ENCODE data around the gene PTPRM. TPM values are rescaled to one million over a fixed set of nuclear protein-coding genes. Genes with fewer than 3 reads are reported as not detected.

The PTPRM gene
- total RNA-seq, 1 donor: 84.7 TPM

- TF ChIP-seq CTCF (IDR thresholded peaks at IDR 0.05; ENCODE audit: extremely low read depth, low read depth, low read length): no peak
- H3K27me3 ChIP-seq (ENCODE audit: insufficient read depth, low read length): no peaks in the 10 kb centered on the region
Measured at GRCh38 chr18:8330575-8330974, 763.5 kb downstream of the PTPRM start.

DNA sequence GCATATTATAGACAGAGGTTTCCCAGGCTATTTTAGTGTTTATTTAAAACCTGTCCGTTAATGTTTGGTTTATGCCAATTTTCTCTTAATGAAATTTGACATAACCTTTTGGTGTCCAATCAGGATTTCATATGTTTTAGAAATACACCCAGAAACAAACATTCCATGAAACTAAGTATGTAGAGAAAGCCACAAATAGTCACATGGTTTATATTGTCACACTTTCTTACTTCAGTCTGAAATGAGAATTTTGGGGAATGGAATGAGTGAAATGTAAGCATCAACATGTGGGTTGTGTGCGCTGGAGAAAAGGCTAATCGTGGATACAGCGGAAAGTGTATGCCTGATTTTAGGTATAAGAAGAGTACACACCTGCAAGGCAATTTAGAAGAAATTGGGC is 765.2 kb downstream of the PTPRM start:
- no peaks in the 10 kb centered on the region for H4K20me1 ChIP-seq (ENCODE audit: insufficient read depth, low read length)
- H2AFZ ChIP-seq (ENCODE audit: low read length): no peak overlapping the region
- H3K9me3 ChIP-seq (ENCODE audit: low read depth, low read length): no peaks in the 10 kb centered on the region
- no peak overlapping the region for H3K27ac ChIP-seq (ENCODE audit: low read depth, low read length)
- no peaks in the 10 kb centered on the region for H3K79me2 ChIP-seq (ENCODE audit: insufficient read depth, low read length)
- peaks cover 24% of the 10 kb centered on the region for H3K4me1 ChIP-seq (ENCODE audit: insufficient read depth, low read length)
- no peak overlapping the region for H3K4me2 ChIP-seq (ENCODE audit: insufficient read depth, low read length)
- no peak overlapping the region for H3K4me3 ChIP-seq (ENCODE audit: insufficient read depth, low read length)
- H3K36me3 ChIP-seq (ENCODE audit: insufficient read depth, low read length): no peaks in the 10 kb centered on the region
- no peak for DNase-seq (ENCODE audit: insufficient read length, low spot score, missing footprints)
- H3K27me3 ChIP-seq (ENCODE audit: insufficient read depth, low read length): no peaks in the 10 kb centered on the region
- no peak for TF ChIP-seq CTCF (IDR thresholded peaks at IDR 0.05; ENCODE audit: extremely low read depth, low read depth, low read length)

More at GRCh38 chr18:8330575-8330974, 763.5 kb downstream of the PTPRM start:
- Histone ChIP-seq H2AFZ (ENCODE audit: low read length) (no peak overlapping the region), H3K27ac (ENCODE audit: low read depth, low read length) (no peak overlapping the region), H3K4me3 (ENCODE audit: insufficient read depth, low read length) (no peak overlapping the region), H3K36me3 (ENCODE audit: insufficient read depth, low read length) (no peaks in the 10 kb centered on the region), H3K9me3 (ENCODE audit: low read depth, low read length) (no peaks in the 10 kb centered on the region), H4K20me1 (ENCODE audit: insufficient read depth, low read length) (no peaks in the 10 kb centered on the region), H3K4me1 (ENCODE audit: insufficient read depth, low read length) (peaks cover 25% of the 10 kb centered on the region), H3K4me2 (ENCODE audit: insufficient read depth, low read length) (no peak overlapping the region), H3K79me2 (ENCODE audit: insufficient read depth, low read length) (no peaks in the 10 kb centered on the region)
- no peak for DNase-seq (ENCODE audit: insufficient read length, low spot score, missing footprints)

DNA sequence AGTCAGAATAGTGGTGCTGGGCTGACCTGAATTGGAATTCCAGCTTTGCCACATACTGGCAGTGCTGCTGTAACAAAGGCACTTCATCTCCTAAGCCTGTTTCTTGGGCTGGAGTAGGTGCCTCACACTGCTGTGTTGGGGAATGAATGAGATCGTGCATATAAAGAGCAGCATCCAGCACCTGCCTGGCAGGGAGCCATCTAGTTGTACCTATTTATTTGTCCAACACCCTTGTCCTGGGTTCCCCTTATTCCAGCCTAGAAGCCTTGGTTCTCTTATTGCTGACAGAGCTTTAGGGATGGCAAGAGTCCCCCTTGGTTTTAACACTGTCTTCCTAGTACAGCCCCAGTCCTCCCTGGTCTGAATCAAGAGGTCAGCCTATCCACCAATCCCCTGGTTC is 766.8 kb downstream of the PTPRM start:
- no peaks in the 10 kb centered on the region for H3K27me3 ChIP-seq (ENCODE audit: insufficient read depth, low read length)
- TF ChIP-seq CTCF (IDR thresholded peaks at IDR 0.05; ENCODE audit: extremely low read depth, low read depth, low read length): no peak
- H3K4me1 ChIP-seq (ENCODE audit: insufficient read depth, low read length): peaks cover 7% of the 10 kb centered on the region
- no peak overlapping the region for H2AFZ ChIP-seq (ENCODE audit: low read length)
- H3K79me2 ChIP-seq (ENCODE audit: insufficient read depth, low read length): no peaks in the 10 kb centered on the region
- no peaks in the 10 kb centered on the region for H3K9me3 ChIP-seq (ENCODE audit: low read depth, low read length)
- DNase-seq (ENCODE audit: insufficient read length, low spot score, missing footprints): no peak
- no peak overlapping the region for H3K4me3 ChIP-seq (ENCODE audit: insufficient read depth, low read length)
- no peak overlapping the region for H3K27ac ChIP-seq (ENCODE audit: low read depth, low read length)
- no peaks in the 10 kb centered on the region for H4K20me1 ChIP-seq (ENCODE audit: insufficient read depth, low read length)
- H3K4me2 ChIP-seq (ENCODE audit: insufficient read depth, low read length): no peak overlapping the region
- no peaks in the 10 kb centered on the region for H3K36me3 ChIP-seq (ENCODE audit: insufficient read depth, low read length)

GRCh38 chr18:8337211-8337610 is 770.1 kb downstream of the PTPRM start:
- H2AFZ ChIP-seq (ENCODE audit: low read length): no peak overlapping the region
- H3K79me2 ChIP-seq (ENCODE audit: insufficient read depth, low read length): no peaks in the 10 kb centered on the region
- H4K20me1 ChIP-seq (ENCODE audit: insufficient read depth, low read length): no peaks in the 10 kb centered on the region
- H3K27me3 ChIP-seq (ENCODE audit: insufficient read depth, low read length): no peaks in the 10 kb centered on the region
- H3K9me3 ChIP-seq (ENCODE audit: low read depth, low read length): no peaks in the 10 kb centered on the region
- no peak overlapping the region for H3K27ac ChIP-seq (ENCODE audit: low read depth, low read length)
- DNase-seq (ENCODE audit: insufficient read length, low spot score, missing footprints): no peak
- peaks cover 10% of the 10 kb centered on the region for H3K4me1 ChIP-seq (ENCODE audit: insufficient read depth, low read length)
- no peaks in the 10 kb centered on the region for H3K36me3 ChIP-seq (ENCODE audit: insufficient read depth, low read length)
- H3K4me2 ChIP-seq (ENCODE audit: insufficient read depth, low read length): no peak overlapping the region
- no peak for TF ChIP-seq CTCF (IDR thresholded peaks at IDR 0.05; ENCODE audit: extremely low read depth, low read depth, low read length)
- H3K4me3 ChIP-seq (ENCODE audit: insufficient read depth, low read length): no peak overlapping the region

Measured in osteoblast (primary cell).